ENCODE data around the gene LOXL1. TPM values are rescaled to one million over a fixed set of nuclear protein-coding genes. Genes with fewer than 3 reads are reported as not detected.
A peak's percentile ranks its signal among the peaks of the same experiment; 100 is the strongest.

Gene LOXL1
- polyA plus RNA-seq, 1 donor, result 8.5 TPM

- H3K9me3 ChIP-seq (ENCODE audit: control insufficient read depth, low read depth, low read length), result no peaks in the 10 kb centered on the region
- WGBS (ENCODE audit: insufficient coverage, low lambda C conversion rate), result no CpG with 5 or more reads among the region's 5 CpGs
- H3K4me1 ChIP-seq (ENCODE audit: control insufficient read depth, insufficient read depth, low read length), result peaks cover 15% of the 10 kb centered on the region
- peak in 1 of 2 donors; percentile 33 for DNase-seq
- H3K27ac ChIP-seq (ENCODE audit: low read length), result peak overlapping the region; percentile 18
- no peak overlapping the region for H3K4me3 ChIP-seq (ENCODE audit: low read length)
- H3K27me3 ChIP-seq (ENCODE audit: control insufficient read depth, insufficient read depth, low read length), result no peaks in the 10 kb centered on the region
- H3K36me3 ChIP-seq (ENCODE audit: control insufficient read depth, insufficient read depth, low read length), result peaks cover 15% of the 10 kb centered on the region
These were observed 70.7 kb downstream of the LOXL1 start for GRCh38 chr15:73996939-73997338.

GRCh38 chr15:73997986-73998385, 71.7 kb downstream of the LOXL1 start:
- no CpG with 5 or more reads among the region's 27 CpGs for WGBS (ENCODE audit: insufficient coverage, low lambda C conversion rate)
- Histone ChIP-seq H3K9me3 (ENCODE audit: control insufficient read depth, low read depth, low read length) (no peaks in the 10 kb centered on the region), H3K36me3 (ENCODE audit: control insufficient read depth, insufficient read depth, low read length) (peaks cover 20% of the 10 kb centered on the region), H3K27me3 (ENCODE audit: control insufficient read depth, insufficient read depth, low read length) (no peaks in the 10 kb centered on the region), H3K4me3 (ENCODE audit: low read length) (no peak overlapping the region), H3K27ac (ENCODE audit: low read length) (no peak overlapping the region), H3K4me1 (ENCODE audit: control insufficient read depth, insufficient read depth, low read length) (peaks cover 7% of the 10 kb centered on the region)
- DNase-seq, result no peak

Other genes with a start within 250 kb of the LOXL1 start
- 67.2 TPM for gene CD276, start 242.1 kb upstream of the LOXL1 start, polyA plus RNA-seq
- gene INSYN1, start 173.1 kb upstream of the LOXL1 start, polyA plus RNA-seq, result 3.7 TPM
- gene TBC1D21, start 52.9 kb upstream of the LOXL1 start, polyA plus RNA-seq, result not detected
- 9.6 TPM for gene STOML1, start 65.8 kb downstream of the LOXL1 start, polyA plus RNA-seq
- 28.3 TPM for gene PML, start 68.3 kb downstream of the LOXL1 start, polyA plus RNA-seq
- gene GOLGA6A, start 156.1 kb downstream of the LOXL1 start, polyA plus RNA-seq, result 0.15 TPM
- 4.9 TPM for gene ISLR2, start 204.1 kb downstream of the LOXL1 start, polyA plus RNA-seq
- 24.8 TPM for gene ISLR, start 247.2 kb downstream of the LOXL1 start, polyA plus RNA-seq

All from large intestine (tissue), 3 donors.